HCT116 (cell line): Measurements from ENCODE around the gene OR5H2. TPM values are rescaled to one million over a fixed set of nuclear protein-coding genes. Genes with fewer than 3 reads are reported as not detected.

Experiments used
- total RNA-seq: library from RNA; stranded (reverse); gene quantifications from one replicate; pipeline ENCODE4 v1.2.1, GENCODE V29; 2021; ENCODE audit not compliant: unreplicated experiment

The OR5H2 gene
- total RNA-seq, 1 experiment from 2014 or later: not detected

Other genes with a start within 250 kb of the OR5H2 start
- gene GABRR3, start 247.2 kb upstream of the OR5H2 start, total RNA-seq: not detected
- not detected for gene OR5AC2, start 195.3 kb upstream of the OR5H2 start, total RNA-seq
- not detected for gene OR5H1, start 151.8 kb upstream of the OR5H2 start, total RNA-seq
- not detected for gene OR5H14, start 135.0 kb upstream of the OR5H2 start, total RNA-seq
- gene OR5H15, start 115.8 kb upstream of the OR5H2 start, total RNA-seq: not detected
- not detected for gene OR5H6, start 18.3 kb upstream of the OR5H2 start, total RNA-seq
- not detected for gene OR5K4, start 71.3 kb downstream of the OR5H2 start, total RNA-seq
- gene OR5K3, start 108.2 kb downstream of the OR5H2 start, total RNA-seq: not detected
- not detected for gene OR5K1, start 180.7 kb downstream of the OR5H2 start, total RNA-seq
- not detected for gene OR5K2, start 215.2 kb downstream of the OR5H2 start, total RNA-seq
- 472 TPM for gene CLDND1, start 240.4 kb downstream of the OR5H2 start, total RNA-seq
- 1.1 TPM for gene GPR15, start 249.5 kb downstream of the OR5H2 start, total RNA-seq